ENCODE results near the gene UGT1A6.
"Not testable (repeated sequence)": the region's sequence is repeated elsewhere in the genome, so short reads cannot be mapped to it uniquely, and the experiment has no call there.

The UGT1A6 gene

GRCh38 chr2:233728723-233729301 is 36.1 kb downstream of the UGT1A6 start, which contains the start of gene UGT1A3:
TSS of gene UGT1A3 (plus strand) at chr2:233729042. CDS start at chr2:233729127, 85 bp downstream.
- DNase-seq (ENCODE audit: low spot score): no peak

GRCh38 chr2:233736868-233737653 is 44.4 kb downstream of the UGT1A6 start:
- not testable (repeated sequence) for DNase-seq (ENCODE audit: low spot score)

- no peak for DNase-seq (ENCODE audit: low spot score)
These were observed 48.2 kb downstream of the UGT1A6 start for GRCh38 chr2:233740870-233741269.

- no peak for DNase-seq (ENCODE audit: low spot score)
These were observed 51.0 kb downstream of the UGT1A6 start for GRCh38 chr2:233743464-233744259.

GRCh38 chr2:233745073-233745755 is 52.5 kb downstream of the UGT1A6 start:
- DNase-seq (ENCODE audit: low spot score): no peak

- not testable (repeated sequence) for DNase-seq (ENCODE audit: low spot score)
These were observed 53.1 kb downstream of the UGT1A6 start for GRCh38 chr2:233745838-233746237.

- DNase-seq (ENCODE audit: low spot score): no peak
These were observed 54.0 kb downstream of the UGT1A6 start for GRCh38 chr2:233746475-233747282.

- no peak for DNase-seq (ENCODE audit: low spot score)
These were observed 54.5 kb downstream of the UGT1A6 start for GRCh38 chr2:233747283-233747544.

- not testable (repeated sequence) for DNase-seq (ENCODE audit: low spot score)
These were observed 58.0 kb downstream of the UGT1A6 start for GRCh38 chr2:233750689-233751088.

GRCh38 chr2:233751212-233752009 is 58.7 kb downstream of the UGT1A6 start:
- DNase-seq (ENCODE audit: low spot score): not testable (repeated sequence)

- no peak for DNase-seq (ENCODE audit: low spot score)
These were observed 62.4 kb downstream of the UGT1A6 start for GRCh38 chr2:233754872-233755611.

- DNase-seq (ENCODE audit: low spot score): no peak
These were observed 63.9 kb downstream of the UGT1A6 start for GRCh38 chr2:233756429-233757081.

GRCh38 chr2:233758141-233758540 is 65.5 kb downstream of the UGT1A6 start:
- DNase-seq (ENCODE audit: low spot score): no peak

GRCh38 chr2:233758849-233759248 is 66.2 kb downstream of the UGT1A6 start:
- DNase-seq (ENCODE audit: low spot score): no peak

- DNase-seq (ENCODE audit: low spot score): no peak
These were observed 67.4 kb downstream of the UGT1A6 start, which contains the start of gene UGT1A1 for GRCh38 chr2:233760043-233760442. TSS of gene UGT1A1 (plus strand) at chr2:233760270. CDS start at chr2:233760288, 18 bp downstream.

GRCh38 chr2:233761040-233761769 is 68.5 kb downstream of the UGT1A6 start:
- no peak for DNase-seq (ENCODE audit: low spot score)

GRCh38 chr2:233764264-233764663 is 71.6 kb downstream of the UGT1A6 start:
- no peak for DNase-seq (ENCODE audit: low spot score)

GRCh38 chr2:233764761-233765160 is 72.1 kb downstream of the UGT1A6 start:
- DNase-seq (ENCODE audit: low spot score): no peak

GRCh38 chr2:233766416-233766815 is 73.7 kb downstream of the UGT1A6 start:
- no peak for DNase-seq (ENCODE audit: low spot score)

All from hematopoietic multipotent progenitor cell treated with erythropoietin and hydrocortisone succinate and interleukin-3 and kit ligand, for 17 days (in vitro differentiated cells).